Tibial artery (tissue), 4 donors: ENCODE data around the gene LMAN1L.

Experiments
- DNase-seq, 2 donors: peaks; one replicate each; pipeline ENCODE4 v3.0.0-alpha.2; 2019
- H3K27ac ChIP-seq, 2 donors: fragments of 200-600 bp; sonication (generic) in 1 of 2; 1 replicate in 1 of 2; 2 replicates in 1 of 2; pipeline ENCODE4 v1.5.1; 2018 to 2019; ENCODE audit warnings: mild to moderate bottlenecking in 1 of 2
- H3K27me3 ChIP-seq, 2 donors: fragments of 200-600 bp; sonication (generic) in 1 of 2; one replicate each; pipeline versions ENCODE4 v1.5.1 to v1.6.0; 2016 to 2019
- H3K36me3 ChIP-seq, 3 donors: fragments of 200-600 bp; sonication (generic) in 2 of 3; one replicate each; pipeline ENCODE4 v1.5.1; 2016 to 2019; ENCODE audit warnings: mild to moderate bottlenecking in 2 of 3
- H3K4me1 ChIP-seq, 4 donors: fragments of 200-600 bp; sonication (generic) in 2 of 4; 1 replicate in 3 of 4; 2 replicates in 1 of 4; pipeline ENCODE4 v1.5.1; 2016 to 2019
- H3K4me3 ChIP-seq, 2 donors: fragments of 200-600 bp; sonication (generic) in 1 of 2; 1 replicate in 1 of 2; 2 replicates in 1 of 2; pipeline ENCODE4 v1.5.1; 2018 to 2019; ENCODE audit warnings: mild to moderate bottlenecking in 2 of 2
- H3K9me3 ChIP-seq, 3 donors: fragments of 200-600 bp; sonication (generic) in 1 of 3; one replicate each; pipeline ENCODE4 v1.5.1; 2016 to 2019
- CTCF ChIP-seq, 2 experiments: fragments of 200-600 bp in 1 of 2; fragments of 450-650 bp in 1 of 2; IDR thresholded peaks; one replicate each; pipeline ENCODE4 v1.5.1; 2017 to 2019; ENCODE audit warnings: antibody characterized with exemption in 2 of 2, mild to moderate bottlenecking in 1 of 2, moderate library complexity in 1 of 2
- intact Hi-C: fragments of 100-400 bp; cut with DNase I; formaldehyde crosslinking; loops from one replicate; pipeline ENCODE4 v1.15.0; 2023; ENCODE audit warnings: low total_unique reads

Gene LMAN1L

DNA sequence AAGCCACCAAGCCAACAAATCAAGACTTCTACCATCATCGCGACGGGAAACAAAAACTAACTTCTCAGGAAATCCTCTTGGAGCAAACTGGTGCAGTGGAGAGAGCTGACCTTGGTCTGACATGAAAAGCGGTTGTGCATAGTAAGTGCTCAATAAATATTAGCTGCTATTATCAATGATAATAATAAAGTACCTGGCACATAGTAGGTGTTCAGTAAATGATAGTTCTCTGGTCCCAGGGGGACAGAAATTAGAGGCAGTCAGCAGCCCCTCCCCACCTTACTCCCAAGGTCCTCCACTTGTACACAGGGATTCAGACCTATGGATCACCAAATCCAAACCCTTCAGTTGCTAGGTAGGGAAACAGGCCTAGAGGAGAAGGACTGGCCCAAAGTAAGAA lies 36.7 kb upstream of the LMAN1L start:
- H3K4me1 ChIP-seq: peaks cover 0 to 23% (median 6%) of the 10 kb centered on the region in 4 donors
- no peak for TF ChIP-seq CTCF (IDR thresholded peaks at IDR 0.05)
- peaks cover 0 to under 1% of the 10 kb centered on the region in 2 donors for H3K27me3 ChIP-seq
- intact Hi-C loops: loop anchor here (5.0 kb wide), 1 partner anchor 176 kb away; no protein-coding TSS in a partner anchor
- no peak for DNase-seq
- no peaks in the 10 kb centered on the region for H3K36me3 ChIP-seq
- no peak overlapping the region for H3K4me3 ChIP-seq
- no peaks in the 10 kb centered on the region for H3K9me3 ChIP-seq
- H3K27ac ChIP-seq: no peak overlapping the region

- intact Hi-C loops: loop anchor here (5.0 kb wide), 1 partner anchor 175 kb away; no protein-coding TSS in a partner anchor
- Histone ChIP-seq H3K36me3 (no peaks in the 10 kb centered on the region), H3K27ac (no peak overlapping the region), H3K4me1 (peaks cover 0 to 24% (median 12%) of the 10 kb centered on the region in 4 donors), H3K27me3 (no peaks in the 10 kb centered on the region), H3K4me3 (no peak overlapping the region), H3K9me3 (no peaks in the 10 kb centered on the region)
- TF ChIP-seq CTCF (IDR thresholded peaks at IDR 0.05): no peak
- no peak for DNase-seq
Observed at GRCh38 chr15:74776821-74777768, 35.5 kb upstream of the LMAN1L start.

DNA sequence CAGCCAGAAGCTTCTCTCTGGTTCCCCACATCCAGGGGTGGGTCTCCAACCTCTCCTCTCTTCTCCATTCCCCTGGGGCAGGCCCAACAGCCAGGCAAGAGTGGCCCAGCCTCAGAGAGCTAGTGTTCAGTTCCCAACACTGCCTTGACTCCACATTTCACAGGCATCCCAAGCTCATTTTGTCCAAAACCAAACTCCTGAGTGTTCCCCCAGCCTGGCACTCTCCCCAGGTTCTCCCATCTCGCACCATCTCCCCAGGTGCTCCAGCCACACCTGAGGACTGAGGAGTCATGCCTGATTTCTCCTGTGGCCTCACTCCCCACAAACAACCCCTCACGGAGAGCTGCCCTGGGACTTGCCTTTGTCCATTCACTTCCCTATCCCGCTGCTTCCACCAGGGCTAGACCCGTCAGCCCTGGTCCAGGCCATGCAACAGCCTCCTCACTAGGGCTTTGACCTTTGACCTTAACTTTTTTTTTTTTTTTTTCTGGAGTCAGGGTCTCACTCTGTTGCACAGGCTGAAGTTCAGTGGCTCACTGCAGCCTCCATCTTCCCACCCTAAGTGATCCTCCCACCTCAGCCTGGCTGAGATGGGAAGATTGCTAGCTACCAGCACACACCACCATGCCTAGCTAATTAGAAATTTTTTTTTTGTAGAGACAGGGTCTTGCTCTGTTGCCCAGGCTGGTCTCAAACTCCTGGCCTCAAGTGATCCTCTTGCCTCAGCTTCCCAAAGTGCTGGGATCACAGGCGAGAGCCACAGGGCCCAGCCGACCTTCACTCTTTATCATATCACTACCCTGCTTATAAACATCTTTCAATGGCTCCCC lies 34.7 kb upstream of the LMAN1L start:
- H3K36me3 ChIP-seq: no peaks in the 10 kb centered on the region
- no peaks in the 10 kb centered on the region for H3K9me3 ChIP-seq
- no peak for DNase-seq
- no peak overlapping the region for H3K27ac ChIP-seq
- H3K4me1 ChIP-seq: peaks cover 0 to 29% (median 17%) of the 10 kb centered on the region in 4 donors
- H3K27me3 ChIP-seq: no peaks in the 10 kb centered on the region
- intact Hi-C loops: loop anchor here (5.0 kb wide), 1 partner anchor 174 kb away; no protein-coding TSS in a partner anchor
- TF ChIP-seq CTCF (IDR thresholded peaks at IDR 0.05): no peak
- no peak overlapping the region for H3K4me3 ChIP-seq

GRCh38 chr15:74778599-74778970 lies 34.0 kb upstream of the LMAN1L start:
- no peak for TF ChIP-seq CTCF (IDR thresholded peaks at IDR 0.05)
- Histone ChIP-seq H3K9me3 (no peaks in the 10 kb centered on the region), H3K4me3 (no peak overlapping the region), H3K27me3 (no peaks in the 10 kb centered on the region), H3K27ac (no peak overlapping the region), H3K4me1 (peaks cover 0 to 35% (median 23%) of the 10 kb centered on the region in 4 donors), H3K36me3 (no peaks in the 10 kb centered on the region)
- DNase-seq: no peak
- intact Hi-C loops: loop anchor here (5.0 kb wide), 1 partner anchor 174 kb away; no protein-coding TSS in a partner anchor

DNA sequence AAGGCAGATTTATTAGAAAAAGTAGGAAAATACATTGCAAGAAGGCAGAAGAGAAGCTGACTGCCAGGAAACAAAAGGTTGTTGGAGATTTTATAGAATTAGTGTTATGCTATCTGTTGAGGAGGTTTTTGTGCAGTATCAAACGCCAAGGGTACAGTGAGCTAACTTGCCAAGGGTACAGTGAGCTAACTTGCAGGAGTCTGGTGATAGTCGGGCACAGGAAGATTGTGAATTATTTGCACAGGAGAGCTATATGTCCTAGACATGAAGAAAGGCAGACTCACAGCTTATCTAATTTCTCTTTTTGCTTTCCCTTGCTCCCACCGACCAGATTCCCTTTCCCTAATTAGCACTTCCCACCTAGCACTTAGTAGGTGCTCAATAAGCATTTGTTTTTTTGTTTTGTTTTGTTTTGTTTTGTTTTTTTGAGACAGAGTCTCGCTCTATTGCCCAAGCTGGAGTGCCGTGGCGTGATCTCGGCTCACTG lies 33.4 kb upstream of the LMAN1L start:
- peaks cover 0 to 41% (median 29%) of the 10 kb centered on the region in 4 donors for H3K4me1 ChIP-seq
- no peaks in the 10 kb centered on the region for H3K36me3 ChIP-seq
- no peaks in the 10 kb centered on the region for H3K9me3 ChIP-seq
- no peak for TF ChIP-seq CTCF (IDR thresholded peaks at IDR 0.05)
- DNase-seq: no peak
- H3K27ac ChIP-seq: no peak overlapping the region
- no peak overlapping the region for H3K4me3 ChIP-seq
- H3K27me3 ChIP-seq: no peaks in the 10 kb centered on the region
- intact Hi-C loops: loop anchor here (5.0 kb wide), 1 partner anchor 173 kb away; no protein-coding TSS in a partner anchor
